Neural cell (in vitro differentiated cells): ENCODE data around the gene MMP28. TPM values are rescaled to one million over a fixed set of nuclear protein-coding genes. Genes with fewer than 3 reads are reported as not detected.

ENCODE experiments used
- H2AFZ ChIP-seq: fragments of 200-600, 300-800 bp; sonication (generic), shearing (Covaris generic); 2 replicates; pipeline ENCODE4 v1.6.0; 2014; ENCODE audit warnings: low read depth, mild to moderate bottlenecking, antibody characterized with exemption, low read length, moderate library complexity
- H3F3A ChIP-seq: fragments of 200-600 bp; shearing (Covaris generic); 2 replicates; pipeline ENCODE4 v1.6.1; 2016; ENCODE audit warnings: mild to moderate bottlenecking, moderate library complexity, mixed read lengths, antibody characterized with exemption, low read length; ENCODE audit not compliant: insufficient read depth, poor library complexity, severe bottlenecking
- H3K27ac ChIP-seq: fragments of 200-600, 300-800 bp; sonication (generic), shearing (Covaris generic); 2 replicates; pipeline ENCODE4 v1.5.1; 2014; ENCODE audit warnings: mild to moderate bottlenecking, low read length, moderate library complexity
- H3K27me3 ChIP-seq: fragments of 300-800, 200-600 bp; sonication (generic), shearing (Covaris generic); 2 replicates; pipeline ENCODE4 v1.6.0; 2014; ENCODE audit warnings: mild to moderate bottlenecking, low read depth, low read length, moderate library complexity; ENCODE audit not compliant: insufficient read depth
- H3K36me3 ChIP-seq: fragments of 300-800, 200-600 bp; sonication (generic), shearing (Covaris generic); 2 replicates; pipeline ENCODE4 v1.5.1; 2014; ENCODE audit warnings: mild to moderate bottlenecking, antibody characterized with exemption, low read length, moderate library complexity; ENCODE audit not compliant: insufficient read depth
- H3K4me2 ChIP-seq: fragments of 300-800, 200-600 bp; sonication (generic), shearing (Covaris generic); 2 replicates; pipeline ENCODE4 v1.6.0; 2014; ENCODE audit warnings: mild to moderate bottlenecking, low read length
- H3K4me3 ChIP-seq: fragments of 300-800, 200-600 bp; sonication (generic), shearing (Covaris generic); 2 replicates; pipeline ENCODE4 v1.5.1; 2014; ENCODE audit warnings: mild to moderate bottlenecking, low read length, moderate library complexity
- H3K79me2 ChIP-seq: fragments of 200-600 bp; shearing (Covaris generic); replicated peaks from 2 replicates; pipeline ENCODE4 v1.6.0; 2014; ENCODE audit warnings: mild to moderate bottlenecking, low read length, moderate library complexity; ENCODE audit not compliant: insufficient read depth
- H3K9ac ChIP-seq: fragments of 300-800, 200-600 bp; sonication (generic), shearing (Covaris generic); 2 replicates; pipeline ENCODE4 v1.6.1; 2016; ENCODE audit warnings: mild to moderate bottlenecking, low read length, mixed read lengths
- H3K9me2 ChIP-seq: fragments of 200-600 bp; shearing (Covaris generic); 2 replicates; pipeline ENCODE4 v1.6.1; 2016; ENCODE audit warnings: mild to moderate bottlenecking, low read length, mixed read lengths; ENCODE audit not compliant: insufficient read depth
- H3K9me3 ChIP-seq: fragments of 200-600, 300-800 bp; sonication (generic), shearing (Covaris generic); 2 replicates; pipeline ENCODE4 v1.6.1; 2016; ENCODE audit warnings: mild to moderate bottlenecking, mixed run types, low read length, moderate library complexity, mixed read lengths
- H4K20me1 ChIP-seq: fragments of 200-600 bp; shearing (Covaris generic); 2 replicates; pipeline ENCODE4 v1.6.1; 2016; ENCODE audit warnings: mild to moderate bottlenecking, mixed run types; ENCODE audit not compliant: insufficient read depth
- CTCF ChIP-seq: fragments of 450-650 bp; IDR thresholded peaks from 2 replicates; pipeline ENCODE4 v1.5.1; 2014; ENCODE audit warnings: antibody characterized with exemption, mild to moderate bottlenecking, moderate library complexity; ENCODE audit not compliant: poor library complexity, severe bottlenecking
- EP300 ChIP-seq: fragments of 450-650 bp; conservative IDR thresholded peaks from 2 replicates; pipeline ENCODE4 v1.6.1; 2014; ENCODE audit warnings: antibody characterized with exemption, mild to moderate bottlenecking, moderate library complexity; ENCODE audit not compliant: poor library complexity, severe bottlenecking
- EZH2 ChIP-seq: fragments of 200-600, 300-800 bp; shearing (Covaris generic), sonication (generic); IDR thresholded peaks from 2 replicates; pipeline ENCODE4 v1.6.1; 2014; ENCODE audit warnings: antibody characterized with exemption, low read length, borderline replicate concordance, mild to moderate bottlenecking; ENCODE audit not compliant: insufficient read depth, poor library complexity, severe bottlenecking
- MXI1 ChIP-seq: fragments of 450-650 bp; conservative IDR thresholded peaks from 2 replicates; pipeline ENCODE4 v1.6.1; 2014; ENCODE audit warnings: antibody characterized with exemption, mild to moderate bottlenecking; ENCODE audit not compliant: poor library complexity, severe bottlenecking
- POLR2AphosphoS5 ChIP-seq: IDR thresholded peaks from 2 replicates; pipeline ENCODE4 v1.6.1; 2012
- RAD21 ChIP-seq: fragments of 450-650 bp; conservative IDR thresholded peaks from 2 replicates; pipeline ENCODE4 v1.6.1; 2014; ENCODE audit warnings: antibody characterized with exemption, mild to moderate bottlenecking, moderate library complexity
- REST ChIP-seq: IDR thresholded peaks from 2 replicates; pipeline ENCODE4 v1.6.1; 2012; ENCODE audit warnings: borderline replicate concordance
- SMC3 ChIP-seq: fragments of 450-650 bp; conservative IDR thresholded peaks from 2 replicates; pipeline ENCODE4 v1.6.1; 2014; ENCODE audit warnings: antibody characterized with exemption, mild to moderate bottlenecking, moderate library complexity; ENCODE audit not compliant: poor library complexity
- TAF1 ChIP-seq: IDR thresholded peaks from 2 replicates; pipeline ENCODE4 v1.6.1; 2012; ENCODE audit warnings: low read depth
- polyA plus RNA-seq: library from polyadenylated mRNA; depleted of rRNA; stranded (reverse); fragments of >200 nt; gene quantifications from 2 replicates; pipeline ENCODE4 v1.2.3, GENCODE V29; 2014

The MMP28 gene
- polyA plus RNA-seq, 1 donor from 2014 or later: 0.31 TPM

GRCh38 chr17:35742496-35742895 lies 52.9 kb downstream of the MMP28 start:
- Histone ChIP-seq H3K27ac (no peak overlapping the region), H3K27me3 (peaks cover 18% of the 10 kb centered on the region), H3K4me2 (no peak overlapping the region), H3K9me2 (no peaks in the 10 kb centered on the region), H3K4me3 (no peak overlapping the region), H3K9ac (no peak overlapping the region), H4K20me1 (no peaks in the 10 kb centered on the region), H3K36me3 (no peaks in the 10 kb centered on the region), H3K9me3 (no peaks in the 10 kb centered on the region), H3K79me2 (no peaks in the 10 kb centered on the region), H2AFZ (no peak overlapping the region), H3F3A (no peaks in the 10 kb centered on the region)
- no peak for TF ChIP-seq TAF1
- no peak for TF ChIP-seq EZH2
- no peak for TF ChIP-seq REST
- no peak for TF ChIP-seq EP300
- TF ChIP-seq SMC3: no peak
- TF ChIP-seq CTCF: no peak
- no peak for TF ChIP-seq MXI1
- TF ChIP-seq RAD21: no peak

GRCh38 chr17:35740997-35741931 lies 54.2 kb downstream of the MMP28 start:
- Histone ChIP-seq H3K79me2 (no peaks in the 10 kb centered on the region), H3K9me3 (no peaks in the 10 kb centered on the region), H3K36me3 (no peaks in the 10 kb centered on the region), H3K27me3 (peaks cover 18% of the 10 kb centered on the region), H3K27ac (no peak overlapping the region), H3K9ac (no peak overlapping the region), H3F3A (no peaks in the 10 kb centered on the region), H4K20me1 (no peaks in the 10 kb centered on the region), H3K9me2 (no peaks in the 10 kb centered on the region), H2AFZ (no peak overlapping the region), H3K4me2 (no peak overlapping the region), H3K4me3 (peak overlapping the region; percentile 51)
- TF ChIP-seq EZH2 (no peak), EP300 (no peak), MXI1 (no peak), POLR2AphosphoS5 (no peak), SMC3 (no peak)
